NOMO-1 (cell line): ENCODE results near the gene CMTR1.

Source experiments
- DNase-seq, 2 experiments: peaks; one replicate each; lab custom pipeline; 2025; ENCODE audit not compliant: unreplicated experiment in 2 of 2; lab: John Stamatoyannopoulos, UW

The CMTR1 gene

DNA sequence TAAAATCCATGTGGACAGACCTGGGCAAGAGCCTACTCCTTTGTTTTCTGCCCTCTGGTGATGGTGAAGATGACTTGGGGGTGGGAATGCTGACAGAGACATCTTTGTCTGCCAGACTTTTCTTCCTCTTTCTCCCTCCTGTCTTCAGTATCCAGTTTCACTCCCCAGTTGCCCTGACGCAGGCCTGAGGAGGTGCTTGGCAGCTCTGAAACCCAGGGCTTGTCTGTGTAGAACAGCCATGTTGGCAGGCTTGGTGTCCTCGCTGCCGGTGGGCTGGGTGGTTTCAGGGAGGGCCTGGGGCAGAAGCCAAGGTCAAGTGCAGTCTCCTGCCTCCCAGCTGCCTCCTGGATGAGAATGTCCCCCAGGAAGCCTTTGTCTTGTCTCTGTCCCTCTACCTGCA, 44.2 kb downstream of the CMTR1 start:
- no peak for DNase-seq

DNA sequence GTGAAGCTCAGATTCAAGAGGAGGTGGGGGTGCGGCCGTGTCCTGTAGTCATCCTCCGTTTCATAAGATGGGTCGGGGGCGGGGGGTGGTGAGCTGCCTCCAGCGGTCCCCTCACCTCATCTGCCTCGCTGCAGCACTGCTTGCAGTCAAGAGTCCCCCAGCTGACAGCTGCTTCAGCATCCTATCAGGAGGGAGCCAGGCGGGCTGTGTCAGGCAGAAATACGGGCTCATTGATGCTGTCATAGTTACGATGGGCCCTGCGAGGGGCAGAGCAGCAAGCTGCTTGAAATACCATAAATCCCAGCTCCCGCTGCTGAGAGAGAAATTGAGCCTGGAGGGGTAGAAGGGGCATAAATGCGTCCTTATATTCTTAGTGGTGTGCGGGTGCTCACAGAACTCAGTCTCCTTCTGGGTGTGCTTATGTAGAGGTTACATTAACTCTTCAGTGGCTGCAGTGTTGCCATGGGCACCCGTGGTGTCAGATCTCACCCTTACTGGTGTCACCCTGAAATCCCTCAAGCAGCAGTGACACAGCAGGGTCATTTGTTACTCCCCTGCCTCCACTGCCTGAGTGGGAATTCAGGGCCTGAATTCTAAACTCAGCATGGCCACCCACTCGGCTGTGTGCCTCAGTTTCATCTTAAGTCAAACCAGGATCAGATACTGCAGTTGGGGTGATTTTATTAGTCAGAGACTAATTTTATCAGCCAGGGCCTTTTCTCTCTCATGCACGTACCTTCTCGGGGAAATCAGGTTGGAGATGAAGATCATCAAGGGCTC, 44.8 kb downstream of the CMTR1 start:
- DNase-seq = no peak

DNA sequence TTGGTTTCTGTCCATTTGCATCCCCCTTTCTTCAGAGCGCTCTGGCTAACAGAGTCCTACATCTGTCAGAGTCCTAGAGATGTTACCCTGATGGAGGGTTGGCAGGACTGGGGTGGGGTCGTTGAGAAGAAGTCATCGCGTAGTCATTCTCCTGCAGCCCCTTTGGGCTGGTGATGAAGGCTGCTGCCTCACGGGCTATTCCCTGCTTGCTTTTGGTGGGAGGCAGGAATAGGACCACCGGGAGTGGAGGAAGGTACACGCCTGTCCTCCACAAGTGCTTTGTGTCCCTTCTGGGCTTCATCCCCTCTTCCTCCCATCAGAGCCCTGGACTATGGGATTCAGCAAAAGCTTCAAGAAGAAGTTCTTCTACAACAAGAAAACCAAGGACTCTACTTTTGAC, 45.8 kb downstream of the CMTR1 start:
- DNase-seq = no peak

DNA sequence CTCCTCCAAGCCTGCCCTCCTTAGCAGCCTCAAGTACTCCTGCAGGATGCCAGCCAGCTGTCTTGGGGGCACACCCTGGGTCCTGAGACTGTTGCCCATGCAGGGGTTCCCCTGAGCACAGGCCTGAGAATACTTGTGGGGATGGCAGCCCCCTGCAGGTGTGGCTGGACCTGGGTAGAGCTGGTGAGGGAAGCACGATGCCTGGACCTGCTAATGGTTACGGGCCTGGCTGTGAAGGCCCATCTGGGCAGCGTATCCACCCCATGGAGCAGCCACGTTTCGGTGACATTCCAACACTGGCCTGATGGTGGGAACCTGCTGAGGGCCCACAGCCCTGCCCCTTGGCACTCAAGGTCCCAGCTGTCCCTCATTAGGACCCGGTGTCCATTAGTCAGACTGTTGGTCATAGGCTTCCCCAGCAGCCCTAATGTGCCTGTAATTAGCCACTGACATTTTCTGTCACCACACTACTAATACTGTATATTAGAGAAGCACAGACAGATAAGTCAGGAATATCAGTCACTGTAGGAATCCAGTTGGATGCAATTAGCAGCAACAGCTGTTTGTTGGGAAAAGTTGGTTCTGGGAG, 46.3 kb downstream of the CMTR1 start:
- no peak for DNase-seq

DNA sequence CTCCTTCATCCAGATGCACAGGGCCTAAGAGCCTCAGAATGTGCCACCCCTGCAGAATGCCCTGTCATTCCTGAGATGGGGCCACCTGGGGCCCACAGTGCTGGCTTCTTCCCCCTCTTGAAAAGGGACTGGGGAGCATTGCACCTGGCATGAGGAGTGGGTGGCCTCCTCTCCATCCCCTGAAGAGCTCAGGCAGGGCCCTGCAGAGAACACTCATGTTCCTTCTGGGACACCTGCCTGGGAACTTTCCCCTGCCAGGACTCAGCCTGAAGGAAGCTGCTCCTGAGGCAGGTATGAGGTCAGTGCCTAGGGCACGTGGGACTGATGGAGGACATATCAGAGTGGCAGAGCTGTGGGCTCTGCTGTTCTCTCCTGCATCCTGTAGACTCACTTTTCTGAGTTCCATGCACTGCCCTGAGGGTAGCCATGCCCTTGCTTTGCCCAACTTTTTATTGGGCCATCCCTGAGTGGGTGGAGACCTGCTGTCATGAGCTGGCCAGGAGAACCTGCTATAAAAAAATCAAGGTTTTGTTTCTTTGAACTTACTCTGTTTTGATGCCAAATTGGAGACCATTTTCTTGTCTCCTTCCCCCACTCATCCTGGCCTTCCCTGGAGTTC, 47.2 kb downstream of the CMTR1 start:
- no peak for DNase-seq

DNA sequence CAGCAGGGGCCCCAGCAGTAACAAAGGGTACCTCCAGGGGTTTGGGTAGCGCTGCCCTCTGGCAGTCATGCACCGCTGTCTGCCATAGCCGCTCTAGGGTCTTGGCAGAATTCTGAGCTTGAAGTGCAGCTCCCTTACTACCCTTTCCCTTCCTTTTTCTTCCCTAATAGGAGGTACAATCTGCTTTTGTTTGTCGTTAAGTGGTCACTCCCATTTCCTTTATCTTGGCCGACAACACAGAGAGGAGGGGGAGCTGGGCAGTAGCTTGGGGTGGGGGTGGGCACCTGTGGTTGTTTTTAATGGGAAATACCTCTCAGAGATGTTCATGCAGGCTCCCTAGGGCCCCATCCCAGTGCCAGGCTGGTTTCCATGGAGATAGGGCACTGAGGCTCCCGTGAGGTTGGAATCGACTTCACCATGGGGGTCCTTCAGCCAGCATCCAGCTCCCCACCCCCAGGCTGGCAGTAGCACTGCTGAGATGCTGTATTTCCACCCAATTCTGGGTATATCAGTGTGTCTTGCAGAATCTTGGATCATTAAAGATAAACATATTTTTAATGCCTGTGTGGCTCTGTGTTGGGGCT, 48.0 kb downstream of the CMTR1 start:
- DNase-seq = no peak

DNA sequence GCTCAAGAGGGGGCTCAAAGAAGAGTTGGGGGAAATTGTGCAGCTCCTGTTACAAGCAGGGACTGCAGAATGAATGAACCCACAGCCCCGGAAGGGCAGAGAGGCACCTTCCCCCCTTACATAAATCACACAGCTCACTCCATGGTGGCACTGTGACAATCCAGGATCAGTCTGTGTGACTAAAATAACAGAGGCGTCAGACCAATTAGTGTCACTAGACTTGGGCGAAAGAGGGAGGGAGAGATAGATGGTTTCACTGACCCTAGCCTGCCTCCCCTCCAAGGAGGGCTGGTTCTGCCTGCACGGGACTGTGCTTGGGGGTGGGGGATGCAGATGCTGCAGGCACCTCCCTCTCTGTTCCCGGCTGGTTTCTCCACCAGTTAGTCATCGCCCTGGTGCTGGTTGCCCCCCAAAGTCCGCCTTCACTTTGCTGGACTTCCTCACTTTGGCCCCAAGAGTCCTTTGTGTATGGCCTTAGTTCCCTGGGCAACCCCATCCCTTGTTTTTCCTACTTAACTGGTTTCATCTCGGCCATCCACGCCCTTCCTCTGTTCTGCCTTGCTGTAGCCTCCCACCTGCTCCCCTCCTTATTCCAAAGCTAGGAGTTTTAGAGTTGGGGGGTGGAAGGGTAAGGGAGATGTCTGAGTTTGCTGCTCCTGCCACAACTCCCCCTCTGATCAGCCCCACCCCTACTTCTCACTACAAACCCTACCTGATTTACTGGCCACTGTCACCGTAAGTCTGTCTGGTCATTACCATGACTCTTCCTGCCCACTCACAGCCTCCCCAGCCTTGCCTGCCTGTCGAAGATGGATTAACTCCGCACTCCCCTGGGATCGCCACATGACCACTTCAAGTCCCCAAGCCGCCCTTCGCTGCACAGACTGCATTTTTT, 48.9 kb downstream of the CMTR1 start:
- DNase-seq = no peak

DNA sequence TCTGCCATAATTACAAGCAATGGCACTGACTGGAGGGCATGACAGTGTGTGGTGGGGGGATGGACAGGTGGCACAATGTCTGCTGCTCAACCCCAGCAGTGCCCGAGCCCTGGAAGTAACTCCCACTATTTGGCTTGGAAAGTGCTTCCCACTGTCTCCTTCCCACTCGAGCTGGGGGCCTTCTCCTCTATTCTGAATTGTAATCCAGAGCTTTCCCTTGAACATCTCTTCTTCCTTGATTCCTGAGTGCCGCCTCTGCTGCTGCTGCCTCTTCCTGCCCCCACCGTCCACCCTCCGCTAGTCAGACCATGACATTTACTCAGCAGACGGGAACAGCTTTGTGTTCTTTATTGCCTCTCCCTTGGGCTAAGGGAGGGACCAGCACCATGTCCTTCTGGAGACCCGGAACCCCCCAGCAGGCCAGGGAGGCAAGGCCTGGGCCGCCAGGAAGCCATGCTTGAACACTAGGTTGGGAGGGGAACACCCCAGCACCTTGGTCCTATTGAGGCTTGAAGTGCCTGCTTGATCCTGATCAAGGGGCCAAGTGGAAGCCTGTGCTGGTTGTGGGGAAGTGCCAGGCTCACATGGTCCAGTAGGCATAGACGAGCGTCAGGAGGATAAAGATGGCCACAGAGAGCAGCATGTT, 49.7 kb downstream of the CMTR1 start:
- DNase-seq = no peak

DNA sequence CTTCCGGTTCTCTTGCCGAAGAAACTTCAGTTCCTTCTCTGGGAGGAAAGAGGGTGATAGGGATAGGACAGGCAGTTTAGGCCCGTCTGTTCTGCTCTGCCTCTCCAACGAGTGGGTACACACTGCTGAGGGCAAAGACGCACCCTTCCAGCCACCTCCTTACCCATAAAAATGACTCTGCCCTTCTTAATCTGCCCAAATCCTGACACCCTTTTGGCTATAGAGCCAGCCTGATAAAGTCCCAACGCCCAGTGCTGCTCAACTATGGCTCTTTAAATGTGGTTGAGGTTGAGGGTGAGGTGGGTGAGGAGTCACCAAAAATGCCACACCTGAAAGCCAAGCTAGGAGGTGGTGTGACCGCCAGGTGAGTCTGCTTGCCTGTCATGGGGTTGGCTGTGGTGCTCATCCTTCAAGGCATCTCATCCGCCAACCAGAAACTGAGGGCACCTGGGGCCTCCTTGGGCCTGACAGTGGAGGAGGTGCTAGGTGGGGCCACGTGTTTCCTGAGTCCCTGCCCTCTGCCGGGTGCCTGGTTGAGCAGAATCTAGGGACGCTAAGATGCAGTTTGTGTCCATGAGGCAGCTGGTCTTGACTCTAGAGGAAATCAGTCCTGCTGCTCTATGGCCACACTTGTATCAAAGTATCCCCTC, 50.4 kb downstream of the CMTR1 start:
- DNase-seq = no peak

DNA sequence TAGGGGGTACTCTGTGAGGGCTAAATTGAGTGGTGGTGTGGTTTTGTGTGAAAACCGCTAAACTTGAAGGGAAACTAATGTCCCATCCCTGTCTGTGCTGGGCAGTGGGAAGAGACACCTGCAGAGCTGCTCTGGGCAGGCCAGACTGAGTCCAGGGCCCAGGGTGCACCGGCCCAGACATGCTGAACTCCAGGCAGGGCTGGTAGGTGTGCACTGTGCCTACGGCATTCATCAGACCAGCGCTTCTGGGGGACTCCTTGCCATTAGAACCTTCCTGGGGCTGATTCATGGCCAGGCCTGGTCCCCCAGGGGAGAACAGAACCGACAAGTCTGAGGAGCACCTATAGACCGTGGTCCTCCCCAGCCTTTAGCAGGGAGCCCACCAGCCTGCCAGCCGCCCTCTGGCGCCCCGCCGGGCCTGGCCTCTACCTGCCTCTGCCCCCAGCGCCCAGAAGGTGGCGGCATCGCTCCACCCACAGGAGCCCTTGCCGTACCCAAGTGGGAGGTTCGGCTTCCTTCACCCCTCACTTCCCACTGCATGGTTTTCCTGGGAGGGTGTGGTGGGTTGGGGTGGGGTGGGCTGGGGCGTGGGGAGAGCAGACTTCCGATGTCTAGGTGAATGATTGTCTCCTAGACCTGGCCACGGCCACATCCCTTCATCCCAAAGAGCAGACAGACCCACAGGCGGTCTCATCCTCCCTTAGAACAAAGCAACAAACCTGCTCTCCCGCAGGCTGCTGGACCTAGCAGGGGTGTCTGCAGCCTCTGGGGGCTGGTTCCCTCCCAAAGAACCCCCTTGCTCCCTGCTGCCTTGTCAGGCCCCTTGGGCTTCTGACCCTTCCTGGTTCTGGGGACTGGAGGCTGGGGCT, 51.1 kb downstream of the CMTR1 start:
- DNase-seq = peak in 1 of 2 experiments; percentile 17

DNA sequence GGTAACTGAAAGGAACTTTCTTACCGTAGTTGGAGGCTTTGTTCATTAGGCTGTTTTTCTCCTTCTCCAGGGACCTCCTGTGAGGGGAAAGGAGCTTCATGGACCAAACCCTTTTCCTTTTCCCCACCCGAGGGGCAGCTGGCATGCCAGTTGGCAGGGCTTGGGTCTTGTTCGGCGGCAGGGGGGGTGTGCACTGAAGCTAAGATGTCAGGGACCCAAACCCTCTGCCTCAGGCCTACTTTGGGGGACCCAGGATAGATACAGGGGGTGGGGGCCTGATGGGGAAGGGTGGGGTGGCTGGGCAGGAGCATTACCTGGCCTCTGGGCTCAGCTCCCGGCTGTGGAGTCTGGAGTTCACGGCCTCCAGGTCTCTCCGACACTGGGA, 51.8 kb downstream of the CMTR1 start:
- DNase-seq = no peak

DNA sequence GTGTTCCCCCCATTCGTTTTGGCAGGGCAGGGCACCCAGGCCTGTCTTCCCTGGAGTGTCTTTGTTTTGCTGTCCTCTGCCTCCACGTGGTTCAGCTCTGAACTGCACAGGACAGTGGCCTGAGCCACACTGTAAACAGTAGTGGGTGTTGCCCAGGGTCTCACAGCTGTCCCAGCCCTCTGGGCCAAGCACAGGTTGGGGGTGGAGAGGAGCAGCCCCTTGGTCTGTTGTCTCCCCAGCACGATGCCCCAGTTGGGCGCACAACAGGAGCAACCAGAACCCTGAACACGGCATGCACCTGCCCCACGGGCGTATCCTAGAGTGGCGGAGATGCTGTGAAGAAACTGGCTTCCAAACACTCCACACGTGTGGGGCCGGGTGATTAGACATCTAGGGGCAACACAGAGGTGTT, 52.3 kb downstream of the CMTR1 start:
- DNase-seq = no peak

DNA sequence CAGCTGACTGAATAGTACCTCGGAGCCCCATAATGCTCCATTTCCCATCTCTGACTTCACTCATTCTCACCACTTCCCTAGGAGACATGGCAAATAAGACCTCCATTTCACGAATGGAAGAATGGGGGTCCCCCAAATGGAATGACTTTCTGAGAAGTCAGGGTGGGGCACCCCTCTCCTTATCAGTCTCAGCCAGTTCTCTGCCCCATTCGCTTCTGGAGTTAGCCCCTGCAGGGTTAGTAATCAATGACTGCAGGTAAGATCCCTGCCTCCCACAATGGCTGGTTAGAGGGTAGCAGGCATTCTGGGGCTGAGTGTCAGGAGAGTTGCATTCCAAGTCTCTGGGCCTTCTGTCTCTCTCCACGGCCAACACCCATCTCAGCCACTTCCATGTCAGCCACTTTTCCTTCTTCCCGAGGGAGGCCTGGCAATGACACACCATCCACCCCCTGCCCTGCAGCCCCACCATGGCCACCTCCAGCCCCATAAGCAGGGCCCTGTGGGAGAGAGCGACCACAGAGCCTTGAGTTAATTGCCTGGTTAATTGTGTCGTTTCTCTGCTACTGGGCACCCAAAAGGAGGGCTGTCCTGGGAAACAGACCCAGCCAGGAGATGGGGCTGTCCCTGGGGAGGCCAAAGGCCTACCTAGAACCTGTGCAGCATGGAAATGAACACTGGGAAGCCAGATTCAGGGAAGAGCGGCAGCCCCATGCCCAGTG, 53.3 kb downstream of the CMTR1 start:
- DNase-seq = no peak

DNA sequence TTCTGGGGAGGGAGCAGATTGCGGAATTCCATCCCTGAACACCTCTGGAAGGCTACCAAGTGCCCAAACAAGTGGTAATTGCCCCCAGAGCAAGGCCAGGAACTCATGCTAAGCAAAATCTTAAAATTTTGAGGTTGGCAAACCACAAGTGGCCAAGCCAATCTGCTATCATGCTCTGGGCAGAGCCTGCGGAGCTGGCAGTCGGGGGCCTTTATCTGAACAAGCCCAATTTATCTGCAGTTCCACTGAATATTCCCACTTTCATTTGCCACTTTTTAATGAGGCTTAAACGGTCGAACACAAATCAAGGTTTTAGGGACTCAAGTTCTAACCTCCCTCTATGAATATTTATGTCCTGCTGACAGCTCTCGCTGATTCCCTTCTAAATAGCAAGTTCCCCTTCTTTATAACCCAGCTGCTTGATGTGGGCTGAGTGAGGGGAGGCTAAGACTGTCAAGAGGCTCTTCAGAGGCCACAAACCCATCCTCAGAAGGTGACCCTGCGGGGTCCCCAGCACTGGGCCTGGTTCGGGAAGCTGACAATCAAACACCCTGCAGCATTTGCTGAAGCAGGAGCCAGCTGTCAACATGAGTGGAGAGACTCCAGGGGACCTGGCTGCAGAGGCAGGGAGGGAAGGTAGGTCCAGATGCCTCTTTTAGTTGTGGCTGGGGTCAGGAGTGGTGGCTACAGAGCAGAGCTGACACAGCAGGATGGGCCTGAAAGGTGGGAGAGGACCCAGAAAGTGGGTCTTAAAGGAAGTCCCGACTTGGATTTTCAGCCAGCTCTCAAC, 54.8 kb downstream of the CMTR1 start:
- DNase-seq = no peak

DNA sequence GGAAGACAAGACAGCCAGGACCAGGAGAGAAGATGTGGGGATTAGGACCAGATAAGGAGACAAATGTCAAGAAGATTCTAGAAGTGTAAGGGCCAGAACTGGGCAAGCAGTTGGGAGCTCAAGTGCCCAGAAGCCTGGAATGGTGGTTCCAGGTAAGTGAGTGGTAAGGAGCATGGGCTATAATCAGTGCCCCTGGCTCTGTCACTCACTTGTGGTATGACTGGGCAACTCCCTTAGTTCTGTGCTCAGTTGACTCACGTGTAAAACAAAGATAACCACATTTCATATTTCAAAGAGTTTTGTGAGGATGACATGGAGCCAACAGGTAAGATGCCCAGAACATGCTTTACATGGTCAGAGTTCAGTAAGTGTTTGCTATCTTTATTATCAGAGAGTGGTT, 55.5 kb downstream of the CMTR1 start:
- no peak for DNase-seq

DNA sequence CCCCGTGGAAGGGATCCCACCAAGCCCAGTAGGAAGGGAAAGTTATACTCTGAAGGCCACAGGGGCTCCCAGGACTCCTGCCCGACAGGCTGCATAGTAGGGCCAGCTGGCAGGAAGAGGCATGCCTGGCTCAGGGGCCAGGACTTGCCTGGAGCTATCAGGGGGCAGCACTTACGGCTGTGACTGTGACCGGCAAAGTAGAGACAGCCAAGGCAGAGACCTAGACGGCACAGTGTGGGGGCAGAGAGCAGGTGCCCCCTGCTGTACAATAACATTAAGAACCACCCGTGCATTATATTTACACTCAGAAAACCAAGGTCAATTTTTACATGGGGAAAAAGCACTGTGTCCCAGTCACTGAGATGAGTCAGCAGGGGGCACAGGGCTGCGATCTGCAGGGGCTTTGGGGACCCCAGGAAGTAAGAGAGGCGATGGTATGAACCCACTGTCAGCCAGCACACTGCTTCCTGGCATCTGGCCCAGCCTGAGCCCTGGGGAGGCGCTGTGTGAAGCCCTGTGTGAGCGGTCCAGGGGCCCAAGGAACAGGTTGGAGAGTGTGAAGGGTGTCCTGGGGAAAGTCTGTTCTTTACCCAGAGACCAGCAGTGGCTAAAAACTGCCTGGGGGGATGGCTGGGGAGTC, 56.8 kb downstream of the CMTR1 start:
- no peak for DNase-seq

DNA sequence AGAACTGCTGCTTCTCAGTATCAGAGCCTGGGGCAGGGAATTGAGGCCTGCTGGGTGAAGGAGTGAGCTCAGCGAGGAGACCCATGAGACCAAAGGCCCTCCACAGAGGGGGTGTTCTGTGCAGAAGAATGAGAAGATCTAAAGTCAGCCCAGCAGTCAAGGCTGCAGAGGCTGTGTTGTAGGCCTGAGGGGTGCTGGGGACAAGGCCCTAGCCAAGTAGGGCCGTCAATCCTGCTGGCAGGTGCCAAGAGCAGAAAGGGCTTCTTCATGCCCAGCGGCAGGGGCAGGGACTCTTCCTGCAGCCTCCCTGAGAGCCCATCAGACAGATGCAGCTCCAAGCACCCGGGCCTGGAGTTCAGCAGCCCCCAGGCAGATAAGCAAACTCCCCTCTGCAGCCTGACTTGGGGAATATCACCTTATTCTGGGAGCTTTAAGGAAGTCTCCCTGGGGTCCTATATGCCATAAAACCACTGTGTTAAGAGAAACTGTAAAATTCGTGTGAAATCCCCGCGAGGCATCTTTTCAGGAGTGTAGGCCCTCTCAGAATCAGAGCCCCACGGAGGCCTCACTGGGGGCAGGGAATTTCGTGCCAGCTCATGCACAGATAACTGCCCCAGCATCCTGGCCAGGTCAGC, 57.6 kb downstream of the CMTR1 start:
- DNase-seq = no peak
